ENCODE data around the gene NBL1. TPM values are rescaled to one million over a fixed set of nuclear protein-coding genes. Genes with fewer than 3 reads are reported as not detected.
A peak's percentile ranks its signal among the peaks of the same experiment; 100 is the strongest.

The NBL1 gene
- total RNA-seq, 3 donors from 2014 or later: 320 to 457 (median 426) TPM

- no peaks in the 10 kb centered on the region for H3K36me3 ChIP-seq (ENCODE audit: low read depth)
- intact Hi-C loops (cut with DNase I, micrococcal nuclease): no loop called here
- H3K9me3 ChIP-seq: no peaks in the 10 kb centered on the region
- ATAC-seq (peak; percentile 14), DNase-seq (peak in 1 of 3 donors; percentile 76)
- peak; percentile 52 for TF ChIP-seq CTCF (IDR thresholded peaks at IDR 0.05)
- H3K4me1 ChIP-seq (ENCODE audit: low read depth): peaks cover 7% of the 10 kb centered on the region
- no peak overlapping the region for H3K4me3 ChIP-seq
Observed at GRCh38 chr1:19661721-19662228, 17.7 kb downstream of the NBL1 start.

GRCh38 chr1:19662313-19662712, 18.2 kb downstream of the NBL1 start:
- H3K4me3 ChIP-seq: no peak overlapping the region
- no peak for DNase-seq
- no peaks in the 10 kb centered on the region for H3K36me3 ChIP-seq (ENCODE audit: low read depth)
- peaks cover 7% of the 10 kb centered on the region for H3K4me1 ChIP-seq (ENCODE audit: low read depth)
- intact Hi-C loops (cut with DNase I, micrococcal nuclease): no loop called here
- no peak for TF ChIP-seq CTCF (IDR thresholded peaks at IDR 0.05)
- no peak for ATAC-seq
- H3K9me3 ChIP-seq: no peaks in the 10 kb centered on the region

GRCh38 chr1:19664453-19665185, 20.5 kb downstream of the NBL1 start, which contains the start of gene HTR6:
HTR6 (plus strand) TSS chr1:19664875; CDS start chr1:19665754, 879 bp downstream.
- peaks cover 7% of the 10 kb centered on the region for H3K4me1 ChIP-seq (ENCODE audit: low read depth)
- no peak within 1 kb of the TSS for H3K4me3 ChIP-seq
- no peaks in the 10 kb centered on the region for H3K9me3 ChIP-seq
- DNase-seq: peak in 1 of 3 donors; percentile 30
- peak; percentile 10 for ATAC-seq
- intact Hi-C loops (cut with DNase I, micrococcal nuclease): no loop called here
- H3K36me3 ChIP-seq (ENCODE audit: low read depth): no peaks in the 10 kb centered on the region
- no peak for TF ChIP-seq CTCF (IDR thresholded peaks at IDR 0.05)

GRCh38 chr1:19665186-19665495, 21.0 kb downstream of the NBL1 start:
- intact Hi-C loops (cut with DNase I, micrococcal nuclease): no loop called here
- no peak for DNase-seq
- Histone ChIP-seq H3K4me3 (no peak overlapping the region), H3K4me1 (ENCODE audit: low read depth) (peaks cover 7% of the 10 kb centered on the region), H3K9me3 (no peaks in the 10 kb centered on the region), H3K36me3 (ENCODE audit: low read depth) (no peaks in the 10 kb centered on the region)
- no peak for TF ChIP-seq CTCF (IDR thresholded peaks at IDR 0.05)
- ATAC-seq: no peak

GRCh38 chr1:19665496-19666465, 21.7 kb downstream of the NBL1 start:
- no peak for TF ChIP-seq CTCF (IDR thresholded peaks at IDR 0.05)
- DNase-seq: no peak
- H3K36me3 ChIP-seq (ENCODE audit: low read depth): no peaks in the 10 kb centered on the region
- intact Hi-C loops (cut with DNase I, micrococcal nuclease): no loop called here
- peaks cover 7% of the 10 kb centered on the region for H3K4me1 ChIP-seq (ENCODE audit: low read depth)
- peak; percentile 48 for ATAC-seq
- H3K4me3 ChIP-seq: no peak overlapping the region
- H3K9me3 ChIP-seq: no peaks in the 10 kb centered on the region
